ENCODE results near the gene CD86.

CD86 gene

GRCh38 chr3:122169911-122170310 lies 114.7 kb downstream of the CD86 start:
- DNase-seq = no peak
